ENCODE results near the gene MSMB. TPM values are rescaled to one million over a fixed set of nuclear protein-coding genes. Genes with fewer than 3 reads are reported as not detected.
A peak's percentile ranks its signal among the peaks of the same experiment; 100 is the strongest.
"Not testable (repeated sequence)": the region's sequence is repeated elsewhere in the genome, so short reads cannot be mapped to it uniquely, and the experiment has no call there.

MSMB gene
- total and polyA plus RNA-seq, 2 of the 4 experiments (the other 2 are of a cell fraction) = not detected

DNA sequence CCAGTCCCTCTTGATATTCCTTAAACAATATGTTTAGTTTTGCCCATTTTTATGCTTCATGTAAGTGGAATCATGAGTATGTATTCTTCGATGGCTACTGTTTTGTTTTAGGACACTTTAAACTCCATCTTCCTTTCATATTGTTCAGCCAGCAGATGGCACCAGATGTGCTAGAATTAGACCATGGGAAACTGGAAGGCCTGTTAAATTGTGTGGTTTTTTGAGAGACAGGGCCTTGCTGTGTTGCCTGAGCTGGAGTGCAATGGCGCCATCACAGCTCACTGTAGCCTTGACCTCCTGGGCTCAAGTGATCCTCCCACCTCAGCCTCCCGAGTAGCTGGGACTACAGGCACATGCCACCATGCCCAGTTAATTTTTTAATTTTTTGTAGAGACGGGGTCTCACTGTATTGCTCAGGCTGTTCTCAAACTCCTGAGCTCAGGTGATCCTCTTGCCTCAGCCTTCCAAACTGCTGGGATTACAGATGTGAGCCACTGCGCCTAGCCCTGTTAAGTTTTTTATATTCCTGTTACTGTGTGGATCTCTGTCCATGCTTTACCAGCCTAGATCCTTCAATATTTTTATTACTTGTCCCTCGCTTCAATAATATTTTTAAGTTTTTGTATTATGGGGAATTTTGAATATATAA is 62.4 kb downstream of the MSMB start:
- H3K4me3 ChIP-seq (ENCODE audit: insufficient read depth, low read depth, low read length); H3K9me1 ChIP-seq (ENCODE audit: insufficient read depth, low read length); H2AK5ac ChIP-seq (ENCODE audit: low read depth, low read length); CTCF ChIA-PET; H3K4me2 ChIP-seq (ENCODE audit: low read depth, low read length); H3K27ac ChIP-seq (ENCODE audit: insufficient read depth, low read length); H3K56ac ChIP-seq (ENCODE audit: extremely low read depth, insufficient read depth, low read length); H3K9me3 ChIP-seq (ENCODE audit: control insufficient read depth, insufficient read depth, low read length); dilution Hi-C loops (cut with HindIII; ENCODE audit: low sequenced_read_pairs, unreplicated experiment); H2BK120ac ChIP-seq (ENCODE audit: low read depth, low read length); H4K5ac ChIP-seq (ENCODE audit: low read depth, low read length); H2BK5ac ChIP-seq (ENCODE audit: low read depth, low read length, poor library complexity, severe bottlenecking); H3K4me1 ChIP-seq (ENCODE audit: control insufficient read depth, insufficient read depth, low read length); H2BK20ac ChIP-seq (ENCODE audit: low read depth, low read length); H3K9ac ChIP-seq (ENCODE audit: low read depth, low read length); H2BK15ac ChIP-seq (ENCODE audit: low read depth, low read length); in situ Hi-C loops (cut with MboI; ENCODE audit: low sequenced_read_pairs); H3K18ac ChIP-seq (ENCODE audit: low read depth, low read length); POLR2A ChIA-PET (ENCODE audit: unreplicated experiment); H3K4ac ChIP-seq (ENCODE audit: low read depth, low read length); H3K27me3 ChIP-seq (ENCODE audit: control insufficient read depth, insufficient read depth, low read length); H4K8ac ChIP-seq (ENCODE audit: low read depth in 2 of 2, low read length in 2 of 2); H3K79me1 ChIP-seq (ENCODE audit: low read depth in 1 of 2, low read length in 2 of 2); H3K36me3 ChIP-seq (ENCODE audit: control insufficient read depth, insufficient read depth, low read length); H3K23ac ChIP-seq (ENCODE audit: low read depth, low read length); BruUV-seq (replicated peaks); H3K14ac ChIP-seq (replicated peaks; ENCODE audit: low read depth, low read length); H4K91ac ChIP-seq (ENCODE audit: insufficient read depth, low read depth, low read length); H2AK9ac ChIP-seq (replicated peaks; ENCODE audit: low read depth, low read length, poor library complexity); H4K20me1 ChIP-seq (ENCODE audit: insufficient read depth, low read length); H2AFZ ChIP-seq (replicated peaks; ENCODE audit: low read length, poor library complexity): not testable (repeated sequence)
- ATAC-seq (ENCODE audit: low read depth) = peak; percentile 88
- no CpG with 5 or more reads among the region's 6 CpGs for WGBS, 2 experiments (ENCODE audit: extremely low coverage in 2 of 2, insufficient read length in 1 of 2)
- TF ChIP-seq CTCF (conservative IDR thresholded peaks at IDR 0.05; ENCODE audit: low read depth, low read length) (peak; percentile 44), RAD21 (IDR thresholded peaks at IDR 0.05; ENCODE audit: low read length) (peak; percentile 47), SMC3 (IDR thresholded peaks at IDR 0.05; ENCODE audit: low read depth, low read length) (peak; percentile 45)
- intact Hi-C loops (cut with micrococcal nuclease) = loop anchor here (1.0 kb wide), 1 partner anchor 45 kb away; no protein-coding TSS in a partner anchor
- peak; percentile 70 for DNase-seq

Small RNA genes within 50 kb of the gene (microRNA-seq; reads per million reads assigned to microRNA genes)
- gene SNORA74C-1 (ENCODE audit: insufficient read depth, insufficient read length) = not detected

Small RNA genes within 50 kb of the gene (small RNA-seq; reads per million reads assigned to genes)
- gene SNORA74C-1 = 0 reads per million in 5 experiments

Other genes with a start within 250 kb of the MSMB start
- 1.8 and 1.9 TPM in 2 replicates for gene AGAP4, start 198.8 kb downstream of the MSMB start, total RNA-seq (2012; rRNA removed)
- gene AGAP4, start 198.8 kb downstream of the MSMB start, polyA plus RNA-seq (2012; rRNA removed) = 6.7 and 6.8 TPM in 2 replicates
- gene TIMM23, start 73.8 kb downstream of the MSMB start, total RNA-seq (2012; rRNA removed) = 86.2 and 117 TPM in 2 replicates
- gene TIMM23, start 73.8 kb downstream of the MSMB start, polyA plus RNA-seq (2012; rRNA removed) = 74.4 and 82.4 TPM in 2 replicates
- gene NCOA4, start 15.6 kb downstream of the MSMB start, total RNA-seq (2012; rRNA removed) = 188 and 202 TPM in 2 replicates
- 55.6 and 62.2 TPM in 2 replicates for gene NCOA4, start 15.6 kb downstream of the MSMB start, polyA plus RNA-seq (2012; rRNA removed)
- not detected in 2 replicates for gene ANTXRL, start 240.7 kb upstream of the MSMB start, total RNA-seq (2012; rRNA removed)
- gene ANTXRL, start 240.7 kb upstream of the MSMB start, polyA plus RNA-seq (2012; rRNA removed) = not detected in 2 replicates